Skeletal muscle tissue (tissue), 4 donors: ENCODE results near the gene SH2D2A. TPM values are rescaled to one million over a fixed set of nuclear protein-coding genes. Genes with fewer than 3 reads are reported as not detected.

ENCODE experiments used
- H3K27ac ChIP-seq: one replicate; pipeline ENCODE4 v1.7.0; 2013; ENCODE audit warnings: mild to moderate bottlenecking, low read depth, low read length, inconsistent platforms
- H3K27me3 ChIP-seq, 3 donors: one replicate each; pipeline ENCODE4 v1.7.0; 2013; ENCODE audit warnings: low read length in 3 of 3; ENCODE audit not compliant: control insufficient read depth in 3 of 3, insufficient read depth in 3 of 3
- H3K36me3 ChIP-seq, 3 donors: one replicate each; pipeline ENCODE4 v1.7.0; 2013; ENCODE audit warnings: low read length in 3 of 3; ENCODE audit not compliant: control insufficient read depth in 3 of 3, insufficient read depth in 3 of 3
- H3K4me1 ChIP-seq, 3 donors: one replicate each; pipeline ENCODE4 v1.7.0; 2013; ENCODE audit warnings: low read length in 3 of 3, mild to moderate bottlenecking in 3 of 3; ENCODE audit not compliant: control insufficient read depth in 3 of 3, insufficient read depth in 3 of 3
- H3K4me3 ChIP-seq, 3 donors: one replicate each; pipeline ENCODE4 v1.7.0; 2013; ENCODE audit warnings: low read length in 3 of 3
- H3K9ac ChIP-seq, 3 donors: one replicate each; pipeline ENCODE4 v1.7.0; 2013; ENCODE audit warnings: low read length in 3 of 3, mild to moderate bottlenecking in 3 of 3, moderate library complexity in 2 of 3, low read depth in 1 of 3
- H3K9me3 ChIP-seq, 3 donors: one replicate each; pipeline ENCODE4 v1.7.0; 2013; ENCODE audit warnings: low read length in 3 of 3; ENCODE audit not compliant: control insufficient read depth in 3 of 3
- total RNA-seq: library from RNA; depleted of rRNA; stranded (reverse); fragments of >200 nt; gene quantifications from one replicate; pipeline ENCODE4 v1.2.3, GENCODE V29; 2014
- donor health status: Osteomylitis.

Gene SH2D2A
- total RNA-seq, 1 donor from 2014 or later = not detected

- H3K4me3 ChIP-seq = peak overlapping the region; percentile 52 to 72 (median 54)
- H3K4me1 ChIP-seq = peaks cover 18 to 26% (median 23%) of the 10 kb centered on the region in 3 donors
- no peaks in the 10 kb centered on the region for H3K36me3 ChIP-seq
- H3K27me3 ChIP-seq = peaks cover 6 to 15% (median 10%) of the 10 kb centered on the region in 3 donors
- peak overlapping the region; percentile 38 to 72 (median 43) for H3K9ac ChIP-seq
- no peaks in the 10 kb centered on the region for H3K9me3 ChIP-seq
- no peak overlapping the region for H3K27ac ChIP-seq
These were observed 2.7 kb downstream of the SH2D2A start for GRCh38 chr1:156813750-156814570.

- peaks cover 6 to 15% (median 10%) of the 10 kb centered on the region in 3 donors for H3K27me3 ChIP-seq
- no peaks in the 10 kb centered on the region for H3K9me3 ChIP-seq
- no peak overlapping the region for H3K27ac ChIP-seq
- H3K4me3 ChIP-seq = peak overlapping the region; percentile 52 to 72 (median 54)
- H3K9ac ChIP-seq = peak overlapping the region; percentile 38 to 72 (median 43)
- H3K36me3 ChIP-seq = no peaks in the 10 kb centered on the region
- H3K4me1 ChIP-seq = peaks cover 18 to 26% (median 23%) of the 10 kb centered on the region in 3 donors
These were observed 3.4 kb downstream of the SH2D2A start for GRCh38 chr1:156813298-156813697.

GRCh38 chr1:156812293-156812990 is 4.2 kb downstream of the SH2D2A start:
- Histone ChIP-seq H3K4me1 (peaks cover 21 to 26% (median 23%) of the 10 kb centered on the region in 3 donors), H3K27ac (no peak overlapping the region), H3K9ac (no peak overlapping the region), H3K27me3 (peaks cover 6 to 15% (median 10%) of the 10 kb centered on the region in 3 donors), H3K36me3 (no peaks in the 10 kb centered on the region), H3K9me3 (no peaks in the 10 kb centered on the region), H3K4me3 (no peak overlapping the region)

- H3K36me3 ChIP-seq = no peaks in the 10 kb centered on the region
- no peak overlapping the region for H3K27ac ChIP-seq
- no peak overlapping the region for H3K4me3 ChIP-seq
- H3K9ac ChIP-seq = no peak overlapping the region
- no peaks in the 10 kb centered on the region for H3K9me3 ChIP-seq
- H3K4me1 ChIP-seq = peaks cover 26 to 30% (median 30%) of the 10 kb centered on the region in 3 donors
- H3K27me3 ChIP-seq = peaks cover 6 to 15% (median 6%) of the 10 kb centered on the region in 3 donors
These were observed 5.5 kb downstream of the SH2D2A start for GRCh38 chr1:156811168-156811567.

GRCh38 chr1:156809711-156810366 is 6.8 kb downstream of the SH2D2A start:
- no peaks in the 10 kb centered on the region for H3K9me3 ChIP-seq
- H3K4me3 ChIP-seq = no peak overlapping the region
- H3K9ac ChIP-seq = no peak overlapping the region
- no peaks in the 10 kb centered on the region for H3K36me3 ChIP-seq
- peaks cover 32 to 34% (median 33%) of the 10 kb centered on the region in 3 donors for H3K4me1 ChIP-seq
- H3K27ac ChIP-seq = no peak overlapping the region
- H3K27me3 ChIP-seq = peaks cover 3 to 15% (median 6%) of the 10 kb centered on the region in 3 donors

- Histone ChIP-seq H3K4me3 (no peak overlapping the region), H3K36me3 (no peaks in the 10 kb centered on the region), H3K4me1 (peaks cover 33 to 34% (median 34%) of the 10 kb centered on the region in 3 donors), H3K9ac (no peak overlapping the region), H3K27ac (no peak overlapping the region), H3K27me3 (peaks cover 3 to 15% (median 6%) of the 10 kb centered on the region in 3 donors), H3K9me3 (no peaks in the 10 kb centered on the region)
These were observed 7.4 kb downstream of the SH2D2A start for GRCh38 chr1:156809281-156809680.

GRCh38 chr1:156808186-156809030 is 8.2 kb downstream of the SH2D2A start:
- no peak overlapping the region for H3K27ac ChIP-seq
- H3K4me3 ChIP-seq = no peak overlapping the region
- H3K36me3 ChIP-seq = no peaks in the 10 kb centered on the region
- no peaks in the 10 kb centered on the region for H3K9me3 ChIP-seq
- peaks cover 3 to 7% (median 6%) of the 10 kb centered on the region in 3 donors for H3K27me3 ChIP-seq
- peaks cover 32 to 34% (median 32%) of the 10 kb centered on the region in 3 donors for H3K4me1 ChIP-seq
- H3K9ac ChIP-seq = no peak overlapping the region

- Histone ChIP-seq H3K4me3 (no peak overlapping the region), H3K9me3 (no peaks in the 10 kb centered on the region), H3K9ac (no peak overlapping the region), H3K4me1 (peaks cover 32 to 38% (median 34%) of the 10 kb centered on the region in 3 donors), H3K27me3 (peaks cover under 1 to 7% (median 3%) of the 10 kb centered on the region in 3 donors), H3K36me3 (no peaks in the 10 kb centered on the region), H3K27ac (no peak overlapping the region)
These were observed 9.0 kb downstream of the SH2D2A start for GRCh38 chr1:156807627-156808026.
